Progenitor cell of endocrine pancreas (in vitro differentiated cells): ENCODE measurements around the gene TMEM204. TPM values are rescaled to one million over a fixed set of nuclear protein-coding genes. Genes with fewer than 3 reads are reported as not detected.

Experiments
- DNase-seq: peaks from one replicate; pipeline ENCODE4 v3.0.0; 2021; ENCODE audit warnings: low spot score; ENCODE audit not compliant: unreplicated experiment
- H3K27ac Mint-ChIP-seq: 2 replicates; pipeline ENCODE4 v1.8.0; 2021; ENCODE audit warnings: mild to moderate bottlenecking, moderate library complexity, mixed read lengths
- H3K27me3 Mint-ChIP-seq: 2 replicates; pipeline ENCODE4 v1.8.0; 2021; ENCODE audit warnings: mixed read lengths
- H3K36me3 Mint-ChIP-seq: 2 replicates; pipeline ENCODE4 v1.8.0; 2022; ENCODE audit warnings: mixed read lengths; ENCODE audit not compliant: insufficient read depth
- H3K4me1 Mint-ChIP-seq: 2 replicates; pipeline ENCODE4 v1.8.0; 2021; ENCODE audit warnings: low read depth, mixed read lengths
- H3K4me3 Mint-ChIP-seq: 2 replicates; pipeline ENCODE4 v1.8.0; 2021; ENCODE audit warnings: low read depth, mild to moderate bottlenecking, moderate library complexity, mixed read lengths
- H3K9me3 Mint-ChIP-seq: 2 replicates; pipeline ENCODE4 v1.8.0; 2021; ENCODE audit warnings: low read depth, mixed read lengths
- CTCF ChIP-seq: fragments of 200-600 bp; sonication (generic); IDR thresholded peaks from one replicate; pipeline ENCODE4 v1.5.0; 2021; ENCODE audit warnings: antibody characterized with exemption, mild to moderate bottlenecking; ENCODE audit not compliant: unreplicated experiment
- total RNA-seq: library from RNA; stranded (reverse); gene quantifications from 2 replicates; pipeline ENCODE4 v1.2.1, GENCODE V29; 2021

TMEM204 gene
- total RNA-seq, 1 donor from 2014 or later, result not detected

GRCh38 chr16:1520461-1520860 lies 13.0 kb upstream of the TMEM204 start:
- DNase-seq, result no peak
- no peaks in the 10 kb centered on the region for H3K9me3 Mint-ChIP-seq
- H3K4me1 Mint-ChIP-seq, result no peaks in the 10 kb centered on the region
- H3K27me3 Mint-ChIP-seq, result no peaks in the 10 kb centered on the region
- no peak overlapping the region for H3K27ac Mint-ChIP-seq
- no peak overlapping the region for H3K4me3 Mint-ChIP-seq
- peaks cover 12% of the 10 kb centered on the region for H3K36me3 Mint-ChIP-seq
- no peak for TF ChIP-seq CTCF

GRCh38 chr16:1523581-1524245 lies 9.8 kb upstream of the TMEM204 start:
- Mint-ChIP-seq H3K4me1 (no peaks in the 10 kb centered on the region), H3K27me3 (no peaks in the 10 kb centered on the region), H3K27ac (no peak overlapping the region), H3K4me3 (no peak overlapping the region), H3K9me3 (no peaks in the 10 kb centered on the region), H3K36me3 (peaks cover 3% of the 10 kb centered on the region)
- DNase-seq, result no peak
- no peak for TF ChIP-seq CTCF

GRCh38 chr16:1524366-1524765 lies 9.1 kb upstream of the TMEM204 start:
- H3K9me3 Mint-ChIP-seq, result no peaks in the 10 kb centered on the region

GRCh38 chr16:1525871-1526607 lies 7.4 kb upstream of the TMEM204 start:
- DNase-seq, result no peak
- no peaks in the 10 kb centered on the region for H3K9me3 Mint-ChIP-seq
- no peak overlapping the region for H3K4me3 Mint-ChIP-seq
- H3K36me3 Mint-ChIP-seq, result no peaks in the 10 kb centered on the region
- H3K27me3 Mint-ChIP-seq, result no peaks in the 10 kb centered on the region
- no peak overlapping the region for H3K27ac Mint-ChIP-seq
- no peaks in the 10 kb centered on the region for H3K4me1 Mint-ChIP-seq
- TF ChIP-seq CTCF, result no peak

More at GRCh38 chr16:1524366-1524765, 9.1 kb upstream of the TMEM204 start:
- H3K27me3 Mint-ChIP-seq, result no peaks in the 10 kb centered on the region
- TF ChIP-seq CTCF, result no peak
- no peak for DNase-seq
- H3K36me3 Mint-ChIP-seq, result no peaks in the 10 kb centered on the region
- no peak overlapping the region for H3K27ac Mint-ChIP-seq
- no peak overlapping the region for H3K4me3 Mint-ChIP-seq
- H3K4me1 Mint-ChIP-seq, result no peaks in the 10 kb centered on the region

- Mint-ChIP-seq H3K4me1 (no peaks in the 10 kb centered on the region), H3K27me3 (no peaks in the 10 kb centered on the region), H3K4me3 (no peak overlapping the region), H3K36me3 (no peaks in the 10 kb centered on the region), H3K9me3 (no peaks in the 10 kb centered on the region), H3K27ac (no peak overlapping the region)
- no peak for DNase-seq
- TF ChIP-seq CTCF, result no peak
Measured at GRCh38 chr16:1526608-1527555, 6.6 kb upstream of the TMEM204 start.
